RPMI8226 (cell line): ENCODE measurements around the gene TP73.
"Not testable (repeated sequence)": the region's sequence is repeated elsewhere in the genome, so short reads cannot be mapped to it uniquely, and the experiment has no call there.

Source experiments
- DNase-seq: peaks from one replicate; pipeline ENCODE4 v3.0.0-alpha.2; 2015

The TP73 gene

DNA sequence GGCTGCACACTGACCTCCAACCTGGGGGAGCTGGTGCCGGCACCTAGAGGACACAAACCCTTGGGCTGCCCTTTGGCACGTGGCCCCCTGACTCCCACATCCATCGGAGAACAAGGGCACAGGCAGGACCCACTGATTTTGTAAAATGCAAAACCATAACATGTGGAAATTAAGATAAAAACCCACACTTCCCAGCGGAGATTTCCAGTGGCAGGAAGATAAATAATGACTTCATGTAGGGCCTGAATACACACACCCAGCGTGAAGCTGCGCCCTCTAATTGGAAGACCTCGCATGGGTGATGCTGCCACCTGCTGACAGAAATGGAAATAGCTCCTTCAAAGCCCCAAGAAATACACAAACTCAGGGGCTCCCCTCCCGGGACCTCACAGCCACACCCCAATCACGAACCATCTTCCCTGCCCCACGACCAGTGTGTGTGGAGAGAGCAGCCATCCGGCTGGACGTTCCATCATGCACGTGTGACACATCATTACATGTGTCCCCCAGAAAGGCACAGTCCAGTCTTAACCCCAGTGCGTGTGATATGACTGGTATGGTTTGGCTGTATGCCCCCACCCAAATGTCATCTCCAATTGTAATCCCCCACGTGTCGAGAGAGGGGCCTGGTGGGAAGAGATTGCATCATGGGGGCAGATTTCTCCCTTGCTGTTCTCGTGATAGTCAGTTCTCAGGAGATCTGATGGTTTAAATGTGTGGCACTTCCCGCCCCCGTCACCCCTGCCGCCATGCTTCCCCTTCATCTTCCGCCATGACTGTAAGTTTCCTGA, 33.2 kb upstream of the TP73 start:
- peak; percentile 86 for DNase-seq

DNA sequence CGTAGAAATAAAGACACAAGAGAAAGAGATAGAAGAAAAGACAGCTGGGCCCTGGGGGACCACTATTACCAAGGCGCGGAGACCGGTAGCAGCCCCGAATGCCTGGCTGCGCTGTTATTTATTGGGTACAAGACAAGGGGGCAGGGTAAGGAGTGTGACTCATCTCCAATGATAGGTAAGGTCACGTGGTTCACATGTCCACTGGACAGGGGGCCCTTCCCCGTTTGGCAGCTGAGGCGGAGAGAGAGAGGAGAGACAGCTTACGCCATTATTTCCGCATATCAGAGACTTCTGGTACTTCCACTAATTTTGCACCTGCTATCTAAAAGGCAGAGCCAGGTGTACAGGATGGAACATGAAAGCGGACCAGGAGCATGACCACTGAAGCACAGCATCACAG, 31.6 kb upstream of the TP73 start:
- DNase-seq, result no peak

DNA sequence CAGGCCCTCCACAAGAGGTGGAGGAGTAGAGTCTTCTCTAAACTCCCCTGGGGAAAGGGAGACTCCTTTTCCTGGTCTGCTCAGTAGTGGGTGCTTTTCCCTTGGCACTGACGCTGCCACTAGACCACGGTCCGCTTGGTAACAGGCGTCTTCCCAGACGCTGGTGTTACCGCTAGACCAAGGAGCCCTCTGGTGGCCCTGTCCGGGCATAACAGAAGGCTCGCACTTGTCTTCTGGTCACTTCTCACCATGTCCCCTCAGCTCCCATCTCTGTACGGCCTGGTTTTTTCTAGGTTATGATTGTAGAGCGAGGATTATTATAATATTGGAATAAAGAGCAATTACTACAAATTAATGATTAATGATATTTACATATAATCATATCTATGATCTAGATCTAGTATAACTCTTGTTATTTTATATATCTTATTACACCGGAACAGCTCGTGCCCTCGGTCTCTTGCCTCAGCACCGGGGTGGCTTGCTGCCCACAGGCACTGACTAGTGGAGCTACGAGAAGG, 31.1 kb upstream of the TP73 start:
- DNase-seq, result peak; percentile 29

DNA sequence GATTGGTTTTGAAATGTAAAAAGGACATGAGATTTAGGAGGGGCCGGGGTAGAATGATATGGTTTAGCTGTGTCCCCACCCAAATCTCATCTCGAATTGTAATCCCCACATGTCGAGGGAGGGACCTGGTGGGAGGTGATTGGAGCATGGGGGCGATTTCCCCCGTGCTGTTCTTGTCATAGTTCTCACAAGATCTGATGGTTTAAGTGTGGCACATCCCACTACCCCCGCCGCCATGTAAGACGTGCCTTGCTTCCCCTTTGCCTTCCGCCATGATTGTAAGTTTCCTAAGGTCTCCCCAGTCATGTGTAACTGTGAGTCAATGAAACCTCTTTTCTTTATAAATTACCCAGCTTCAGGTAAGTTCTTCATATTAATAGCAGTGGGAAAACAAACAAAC, 30.2 kb upstream of the TP73 start:
- not testable (repeated sequence) for DNase-seq

DNA sequence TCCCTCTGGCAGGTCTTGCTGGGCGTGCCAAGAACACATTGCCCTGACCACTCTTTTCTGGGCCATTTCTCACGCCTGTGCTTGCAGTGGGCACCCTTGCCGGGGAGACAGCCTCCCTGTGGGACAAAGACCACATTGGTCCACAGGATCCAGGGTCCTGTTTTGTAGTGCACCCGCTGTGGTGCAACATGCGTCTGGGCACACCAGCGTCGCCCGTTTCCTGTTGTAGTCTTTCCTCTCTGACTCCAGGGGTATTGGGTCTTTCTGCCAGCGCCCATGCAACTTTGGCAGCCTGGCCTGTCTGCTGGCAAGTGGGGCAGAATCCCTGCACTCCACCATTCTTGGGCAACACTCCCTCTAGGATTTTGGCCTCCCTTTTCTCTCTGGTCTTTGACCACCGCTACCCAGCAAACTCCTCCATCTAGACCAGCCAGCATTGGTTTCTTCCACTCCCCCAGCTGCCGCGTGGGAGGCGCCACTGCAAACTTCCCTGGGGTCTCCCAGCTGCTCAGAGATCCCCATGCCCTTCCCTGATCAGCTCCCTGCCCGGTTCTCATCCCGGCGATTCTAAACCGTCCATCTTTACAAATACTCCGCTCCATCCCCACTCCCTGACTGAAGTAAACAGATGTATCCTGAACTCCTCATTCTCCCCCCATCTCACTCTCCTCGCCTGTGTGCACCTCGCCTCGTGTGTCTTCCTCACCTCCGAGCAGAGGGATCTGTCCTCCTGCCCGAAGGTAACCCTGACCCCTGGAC, 28.7 kb upstream of the TP73 start:
- no peak for DNase-seq

DNA sequence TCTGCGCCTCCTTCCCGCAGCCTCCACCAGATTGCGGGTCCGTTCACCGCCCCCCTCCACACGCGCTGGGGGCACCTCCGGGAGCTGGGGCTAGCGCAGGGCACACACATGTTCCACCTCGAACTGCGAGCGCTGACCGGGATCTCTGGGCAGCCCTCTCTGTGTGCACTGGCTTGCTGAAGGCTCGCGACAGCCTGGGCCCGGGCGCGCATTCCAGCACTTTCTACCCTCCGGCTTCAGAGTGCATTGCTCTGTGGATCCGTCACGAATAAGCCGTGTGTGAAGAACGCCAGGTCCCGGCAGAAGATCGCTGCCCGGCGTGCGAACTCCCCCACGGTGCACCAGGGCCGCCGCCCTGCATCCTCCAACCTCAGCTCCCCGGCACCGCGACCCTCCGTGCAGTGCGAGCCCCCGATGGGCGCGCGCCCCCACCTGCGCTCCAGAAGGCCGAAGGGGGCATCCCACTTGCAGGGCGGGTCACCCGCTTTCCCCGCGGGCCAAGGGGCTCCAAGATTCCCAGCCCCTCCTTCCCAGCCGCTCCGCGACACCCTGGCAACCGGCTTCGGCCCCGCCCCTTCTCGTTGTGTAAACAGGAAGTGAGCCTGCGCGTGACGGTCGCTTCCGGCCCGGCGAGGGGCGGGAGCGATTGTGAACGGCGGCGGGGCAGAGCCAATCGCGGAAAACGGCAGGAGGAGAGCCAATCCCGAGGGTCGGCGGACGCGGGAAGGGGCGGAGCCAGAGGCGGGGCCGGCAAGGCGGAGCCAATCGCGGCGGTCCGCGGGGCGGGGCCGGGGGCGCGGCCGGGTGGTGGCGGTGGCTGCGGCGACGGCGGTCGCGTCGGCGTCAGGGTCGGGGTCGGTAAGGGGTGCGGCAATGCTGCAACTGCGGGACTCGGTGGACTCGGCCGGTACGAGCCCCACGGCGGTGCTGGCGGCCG, 27.8 kb upstream of the TP73 start, which contains the start of gene TPRG1L:
TSS of gene TPRG1L (plus strand) at position 816 of the 937 bp plus-strand sequence. CDS start at position 874, 58 bp downstream.
- peak; percentile 100 for DNase-seq

DNA sequence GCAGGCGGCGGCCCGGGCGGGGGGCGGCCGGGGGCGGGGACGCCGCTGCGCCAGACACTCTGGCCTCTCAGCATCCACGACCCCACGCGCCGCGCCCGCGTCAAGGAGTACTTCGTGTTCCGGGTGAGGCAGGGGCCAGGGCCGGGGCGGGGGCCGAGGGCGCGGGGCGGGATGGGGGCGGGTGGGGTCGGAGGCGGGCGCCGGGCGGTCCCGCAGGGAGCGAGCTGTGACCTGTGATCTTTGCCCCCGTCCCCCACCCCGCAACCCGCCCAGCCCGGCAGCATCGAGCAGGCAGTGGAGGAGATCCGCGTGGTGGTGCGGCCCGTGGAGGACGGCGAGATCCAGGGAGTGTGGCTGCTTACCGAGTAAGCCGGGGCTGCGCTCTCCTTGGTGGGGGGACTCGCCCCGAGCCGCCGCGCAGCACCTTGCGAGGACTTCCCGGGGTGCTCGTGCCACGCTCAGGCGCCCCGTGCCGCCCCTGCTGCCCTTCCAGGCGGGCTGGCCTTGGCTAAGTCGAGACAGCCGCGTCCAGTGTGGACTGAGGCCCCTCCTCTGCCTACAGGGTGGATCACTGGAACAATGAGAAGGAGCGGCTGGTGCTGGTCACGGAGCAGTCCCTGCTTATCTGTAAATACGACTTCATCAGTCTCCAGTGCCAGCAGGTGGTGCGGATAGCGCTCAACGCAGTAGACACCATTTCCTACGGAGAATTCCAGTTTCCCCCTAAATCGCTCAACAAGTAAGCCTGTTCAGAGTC, 27.0 kb upstream of the TP73 start:
- DNase-seq, result no peak

DNA sequence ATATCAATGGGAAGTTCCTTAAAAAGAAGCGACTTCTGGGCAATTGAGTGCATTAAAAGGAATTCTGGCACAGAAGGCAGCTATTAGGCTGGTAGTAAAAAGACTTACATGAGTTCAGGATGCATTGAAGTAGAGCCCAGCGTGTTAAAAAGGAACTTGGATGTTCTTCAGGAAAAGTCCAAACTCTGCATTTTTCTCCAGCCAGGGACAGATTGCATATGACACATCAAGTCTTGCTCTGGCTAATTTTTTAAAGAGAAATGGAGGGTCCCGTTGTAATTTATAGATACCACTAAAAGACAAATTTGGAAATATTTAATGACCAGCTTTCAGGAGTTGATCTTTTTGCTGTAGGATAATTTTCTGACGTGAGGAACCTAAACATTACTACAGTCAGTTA, 26.3 kb upstream of the TP73 start:
- DNase-seq, result no peak

DNA sequence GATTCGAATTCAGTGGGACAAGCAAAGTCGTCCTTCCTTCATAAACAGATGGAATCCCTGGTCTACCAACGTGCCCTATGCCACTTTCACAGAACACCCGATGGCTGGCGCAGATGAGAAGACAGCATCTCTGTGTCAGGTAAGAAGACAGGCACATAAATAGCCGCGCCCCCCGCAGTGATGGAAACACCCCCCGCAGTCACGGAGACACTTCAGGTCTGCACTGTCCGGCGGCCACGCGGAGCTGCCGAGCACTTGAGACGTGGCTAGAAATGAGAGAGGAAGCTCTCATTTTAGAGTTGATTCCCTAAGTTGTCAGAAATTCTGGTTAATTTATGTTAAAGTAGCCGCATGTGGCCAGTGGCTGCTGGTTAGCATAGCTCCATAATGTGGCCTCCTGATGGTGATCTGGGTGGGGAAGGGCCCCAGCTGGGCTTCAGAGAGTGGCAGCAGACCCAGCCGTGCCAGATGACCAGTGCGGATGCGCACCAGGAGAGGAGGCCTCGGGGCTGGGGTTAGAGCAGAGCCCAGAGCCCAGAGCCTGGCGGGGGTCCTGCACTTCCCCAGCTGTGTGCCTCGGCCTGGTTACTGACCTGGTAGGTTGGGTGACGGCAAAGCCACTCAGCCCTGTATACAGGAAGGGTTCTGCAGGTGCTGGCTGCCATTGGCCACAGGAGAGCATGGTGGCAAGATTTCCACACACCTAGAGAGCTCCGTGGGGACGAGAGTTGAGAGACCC, 24.6 kb upstream of the TP73 start:
- DNase-seq, result no peak

DNA sequence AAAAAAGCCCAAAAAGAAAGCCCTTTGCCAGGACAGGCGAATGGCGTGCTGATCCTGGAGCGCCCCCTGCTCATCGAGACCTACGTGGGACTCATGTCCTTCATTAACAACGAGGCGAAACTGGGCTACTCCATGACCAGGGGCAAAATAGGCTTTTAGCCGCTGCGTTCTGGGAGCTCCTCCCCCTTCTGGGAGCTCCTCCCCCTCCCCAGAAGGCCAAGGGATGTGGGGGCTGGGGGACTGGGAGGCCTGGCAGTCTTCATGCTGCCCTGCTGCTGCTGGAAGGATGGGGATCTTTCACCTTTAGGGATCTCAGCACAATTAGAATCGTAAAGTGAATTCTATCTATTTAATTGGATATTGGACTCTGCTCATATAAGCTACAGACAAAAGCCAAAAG, 23.9 kb upstream of the TP73 start:
- no peak for DNase-seq

DNA sequence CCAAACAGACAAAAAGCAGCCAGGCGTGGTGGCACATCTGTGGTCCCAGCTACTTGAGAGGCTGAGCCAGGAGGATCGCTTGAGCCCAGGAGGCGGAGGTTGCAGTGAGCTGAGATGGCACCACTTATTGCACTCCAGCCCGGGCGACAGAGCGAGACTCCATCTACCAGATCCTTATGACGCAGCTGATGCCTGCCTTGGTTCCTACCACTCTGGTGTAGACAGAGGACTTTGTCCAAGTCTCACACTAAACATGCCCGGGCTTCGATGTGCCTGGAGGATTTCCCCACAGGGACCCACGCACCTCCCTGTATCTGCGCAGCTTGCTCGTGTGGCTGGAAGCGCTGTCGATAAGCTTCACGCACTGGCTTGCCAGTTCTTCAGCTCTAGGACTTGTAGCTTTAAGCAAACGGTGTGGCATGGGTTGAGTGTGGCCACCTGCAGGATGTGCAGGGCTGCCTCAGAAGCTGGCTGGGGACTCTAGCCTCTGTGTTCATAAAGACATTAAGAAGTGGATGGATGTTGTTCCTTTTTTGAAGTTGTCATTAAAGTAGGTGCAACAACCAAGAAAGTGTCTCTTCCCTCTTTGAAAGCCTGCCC, 22.7 kb upstream of the TP73 start:
- DNase-seq, result no peak

DNA sequence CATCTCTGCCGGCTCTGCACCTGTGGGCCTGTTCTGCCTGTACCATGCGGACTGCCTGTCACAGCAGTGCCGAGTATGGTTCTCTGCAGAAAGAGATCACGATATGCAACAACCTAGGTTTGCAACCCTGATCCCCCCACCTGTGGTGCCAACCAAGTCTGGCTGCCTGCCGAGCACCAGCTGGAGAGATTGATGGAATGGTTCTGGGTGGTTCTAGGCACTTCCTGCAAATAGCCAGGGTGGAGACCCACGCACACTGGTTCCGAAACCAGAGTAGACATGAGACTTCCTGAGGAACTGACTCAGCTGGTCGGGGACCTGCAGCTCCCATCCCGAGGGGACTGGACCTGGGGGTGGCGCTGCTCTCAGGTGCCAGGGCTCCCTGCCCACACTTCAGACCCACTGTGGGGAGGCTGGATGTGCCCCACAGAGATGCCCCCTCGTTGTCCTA, 22.1 kb upstream of the TP73 start:
- DNase-seq, result no peak

DNA sequence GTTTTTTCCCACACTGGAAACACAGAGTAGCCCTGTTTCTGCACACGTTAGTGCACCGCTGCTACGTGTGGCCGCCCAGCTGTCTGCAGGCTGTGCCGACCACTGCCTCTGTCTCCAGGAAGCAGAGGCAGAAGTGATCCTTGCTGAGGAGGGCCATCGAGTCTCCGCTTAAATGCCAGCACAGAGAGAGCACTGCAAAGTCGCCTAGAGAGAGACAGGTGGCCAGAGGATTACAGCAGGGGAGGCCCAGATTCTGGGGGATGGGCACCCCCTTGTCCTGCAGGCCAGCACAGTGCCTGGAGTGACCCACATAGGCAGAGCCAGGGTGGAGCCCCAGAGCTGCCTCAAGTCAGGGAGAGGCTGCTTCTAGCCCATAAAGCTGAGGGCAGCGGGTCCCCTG, 21.4 kb upstream of the TP73 start:
- DNase-seq, result no peak

DNA sequence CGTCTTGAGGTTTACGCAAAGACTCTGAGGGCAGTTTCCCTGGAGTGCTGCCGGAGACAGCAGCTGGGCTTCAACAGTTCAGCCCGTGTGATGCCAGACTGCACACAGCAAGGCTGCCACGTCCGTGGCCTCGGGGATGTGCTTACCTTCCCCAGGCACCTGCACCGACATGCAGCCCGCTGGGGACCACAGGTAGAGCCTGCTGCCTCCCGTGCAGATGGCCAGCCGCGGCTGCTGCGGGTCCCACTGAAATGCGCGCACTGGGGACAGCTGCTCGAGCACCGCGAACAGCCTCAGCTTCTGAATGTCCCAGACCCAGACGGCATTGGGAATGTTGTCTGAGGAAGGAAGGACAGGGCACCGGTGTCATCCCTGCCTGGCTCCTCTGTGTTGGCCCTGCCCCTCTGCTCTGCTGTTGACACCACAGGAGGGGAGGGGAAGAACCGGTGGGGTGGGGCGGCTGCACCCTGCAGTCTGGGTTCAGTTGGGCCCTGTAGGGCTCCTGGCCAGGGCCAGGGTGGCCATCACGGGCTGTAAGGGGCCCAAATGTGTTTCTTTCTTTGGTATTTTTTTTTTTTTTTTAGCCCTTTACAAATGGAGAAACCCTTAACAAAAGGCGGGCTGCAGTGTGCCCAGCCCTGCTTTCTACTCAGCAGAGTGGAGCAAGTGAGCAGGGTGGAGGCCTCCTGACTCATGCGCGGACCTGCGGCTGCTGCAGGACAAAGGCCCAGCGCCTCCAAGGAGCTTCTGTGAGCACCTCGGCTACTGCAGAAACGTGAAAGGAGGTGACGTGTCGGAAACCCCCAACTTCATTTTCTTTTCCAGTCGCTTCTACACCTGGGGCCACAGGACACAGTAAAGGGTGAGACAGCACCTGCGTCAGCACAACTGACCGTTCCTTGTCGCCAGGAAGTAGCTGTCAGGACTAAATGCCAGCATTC, 20.7 kb upstream of the TP73 start:
- no peak for DNase-seq

DNA sequence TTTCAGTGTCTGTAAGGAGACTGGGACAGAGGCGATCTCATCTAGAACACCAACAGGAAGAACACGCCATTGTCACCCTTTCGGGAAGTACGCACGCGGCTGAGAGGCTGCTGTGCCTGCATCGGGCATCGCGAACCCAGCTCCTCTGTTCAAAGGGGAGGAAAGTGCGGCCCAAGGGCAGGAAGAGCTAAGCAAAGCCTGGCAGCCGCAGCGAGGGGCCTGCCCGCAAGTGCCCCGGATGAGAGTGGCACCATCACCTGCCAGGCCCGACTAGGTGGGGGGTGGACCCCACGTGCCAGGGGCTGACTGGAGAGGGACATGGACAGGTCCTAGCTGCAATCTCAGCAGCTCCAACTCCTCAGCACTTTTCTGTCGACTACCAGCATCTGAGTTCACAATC, 20.0 kb upstream of the TP73 start:
- DNase-seq, result no peak

DNA sequence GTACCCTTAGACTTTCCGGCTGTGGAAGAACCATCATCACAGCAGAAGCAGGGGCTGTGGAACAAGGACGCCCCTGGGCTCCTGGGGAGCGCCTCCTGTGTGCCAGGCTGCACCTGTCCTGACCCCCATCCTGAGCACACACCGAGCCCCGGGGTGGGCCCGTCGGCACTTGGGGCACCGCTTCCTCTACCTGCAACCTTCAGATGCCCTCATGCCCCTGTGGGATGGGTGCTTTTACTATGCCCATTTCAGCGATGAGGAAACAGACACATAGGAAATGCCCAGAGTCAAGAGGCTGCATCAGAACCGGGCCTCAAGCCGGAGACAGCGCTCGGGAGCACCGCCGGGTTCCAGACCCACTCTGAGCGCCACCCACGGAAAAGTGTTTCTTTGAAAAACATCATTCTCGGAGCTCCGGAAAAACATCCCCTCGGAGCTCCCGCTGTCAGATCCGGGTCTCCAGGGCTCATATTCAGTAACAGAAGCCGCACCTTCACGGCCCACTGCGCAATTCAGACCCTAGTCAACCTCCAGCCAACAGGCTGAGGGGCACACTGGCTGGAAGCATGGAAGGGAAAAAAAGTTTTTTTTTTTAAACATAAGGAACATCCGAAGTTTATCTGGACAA, 19.5 kb upstream of the TP73 start:
- DNase-seq, result no peak

DNA sequence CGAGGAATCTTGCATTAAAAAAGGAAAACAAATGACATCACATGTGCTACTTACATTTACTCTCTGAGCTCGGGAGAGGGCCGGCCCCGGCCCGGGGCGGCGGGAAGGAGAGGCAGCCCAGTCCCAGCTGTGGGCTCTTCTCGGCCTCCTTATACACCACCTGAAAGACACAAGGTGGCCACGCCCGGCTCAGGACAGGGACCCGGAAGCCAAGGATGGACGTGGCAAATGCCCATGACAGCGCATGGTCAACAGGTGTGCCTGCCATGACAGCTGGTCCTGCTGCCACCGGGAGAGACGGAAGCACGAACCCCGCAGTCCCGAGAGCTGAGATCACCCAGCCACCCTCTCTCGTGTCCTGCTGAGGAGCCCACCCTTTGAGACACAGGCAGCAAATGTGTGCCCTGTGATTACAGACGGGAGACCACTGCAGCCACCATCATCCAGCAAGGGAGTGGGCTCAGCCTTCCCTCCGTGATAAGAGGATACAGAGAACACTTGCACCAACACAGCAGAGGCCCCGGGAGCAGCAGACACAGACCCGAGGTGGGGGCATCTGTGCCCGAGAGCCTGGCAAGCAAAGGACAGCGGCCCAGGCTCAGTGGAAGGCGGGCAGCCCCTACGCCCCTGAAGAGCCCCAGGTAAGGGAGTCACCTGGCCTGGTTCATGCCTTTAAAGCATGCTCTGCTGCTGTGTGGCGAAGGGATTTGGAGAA, 18.8 kb upstream of the TP73 start:
- DNase-seq, result no peak

DNA sequence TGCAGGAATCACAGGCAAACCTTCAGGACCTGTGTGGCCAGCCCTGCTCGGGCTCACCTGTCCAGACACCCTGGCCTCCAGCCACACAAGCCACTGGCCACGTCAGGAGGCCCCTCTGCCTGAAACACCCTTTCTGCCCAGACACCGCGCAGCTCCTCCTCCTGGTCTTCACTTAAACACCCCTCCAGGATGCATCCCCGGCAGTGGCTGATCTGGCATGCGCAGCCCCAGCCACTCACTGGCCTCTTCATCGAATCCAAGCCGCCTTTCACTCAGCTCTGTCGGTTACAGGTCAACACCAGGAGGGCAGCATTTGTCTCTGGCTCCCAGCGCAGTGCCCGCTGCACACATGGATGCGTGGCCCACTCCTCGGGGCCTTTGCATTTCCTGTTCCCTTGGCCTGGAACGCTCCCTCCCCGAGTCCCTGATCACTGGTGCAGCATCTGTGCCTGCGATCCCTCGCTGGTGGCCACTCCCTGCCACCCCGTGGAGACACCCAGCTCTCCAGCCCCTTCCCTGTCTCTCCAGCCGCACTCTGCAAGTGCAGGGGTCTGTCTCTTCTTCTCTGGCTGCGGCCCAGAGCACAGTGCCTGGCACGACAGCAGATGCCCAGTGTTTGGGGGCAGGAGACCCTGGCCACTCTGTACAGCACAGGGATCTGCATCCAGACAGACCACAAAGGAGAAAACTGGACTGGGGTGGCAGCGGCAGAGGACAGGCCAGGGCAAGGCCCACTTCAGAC, 18.1 kb upstream of the TP73 start:
- DNase-seq, result no peak
